ENCODE measurements around the gene ATG4B. TPM values are rescaled to one million over a fixed set of nuclear protein-coding genes. Genes with fewer than 3 reads are reported as not detected.

Gene ATG4B
- total RNA-seq, 1 donor from 2014 or later, result 124 TPM

- Mint-ChIP-seq H3K36me3 (ENCODE audit: low read depth, unreplicated experiment) (peaks cover 38% of the 10 kb centered on the region), H3K4me3 (ENCODE audit: unreplicated experiment) (no peak overlapping the region), H3K27ac (ENCODE audit: unreplicated experiment) (no peak overlapping the region), H3K27me3 (ENCODE audit: unreplicated experiment) (peaks cover 4% of the 10 kb centered on the region), H3K4me1 (ENCODE audit: unreplicated experiment) (peaks cover 9% of the 10 kb centered on the region), H3K9me3 (ENCODE audit: unreplicated experiment) (peaks cover 4% of the 10 kb centered on the region)
- no peak for DNase-seq (ENCODE audit: low spot score)
- no peak for TF ChIP-seq CTCF (IDR thresholded peaks at IDR 0.05; ENCODE audit: unreplicated experiment)
Observed at GRCh38 chr2:241720099-241720498, 82.6 kb downstream of the ATG4B start.

- H3K9me3 Mint-ChIP-seq (ENCODE audit: unreplicated experiment), result peaks cover 4% of the 10 kb centered on the region
- TF ChIP-seq CTCF (IDR thresholded peaks at IDR 0.05; ENCODE audit: unreplicated experiment), result no peak
- no peak overlapping the region for H3K27ac Mint-ChIP-seq (ENCODE audit: unreplicated experiment)
- H3K4me1 Mint-ChIP-seq (ENCODE audit: unreplicated experiment), result peaks cover 9% of the 10 kb centered on the region
- no peak for DNase-seq (ENCODE audit: low spot score)
- peaks cover 38% of the 10 kb centered on the region for H3K36me3 Mint-ChIP-seq (ENCODE audit: low read depth, unreplicated experiment)
- no peak overlapping the region for H3K4me3 Mint-ChIP-seq (ENCODE audit: unreplicated experiment)
- peaks cover 4% of the 10 kb centered on the region for H3K27me3 Mint-ChIP-seq (ENCODE audit: unreplicated experiment)
Observed at GRCh38 chr2:241720560-241720959, 83.1 kb downstream of the ATG4B start.

DNA sequence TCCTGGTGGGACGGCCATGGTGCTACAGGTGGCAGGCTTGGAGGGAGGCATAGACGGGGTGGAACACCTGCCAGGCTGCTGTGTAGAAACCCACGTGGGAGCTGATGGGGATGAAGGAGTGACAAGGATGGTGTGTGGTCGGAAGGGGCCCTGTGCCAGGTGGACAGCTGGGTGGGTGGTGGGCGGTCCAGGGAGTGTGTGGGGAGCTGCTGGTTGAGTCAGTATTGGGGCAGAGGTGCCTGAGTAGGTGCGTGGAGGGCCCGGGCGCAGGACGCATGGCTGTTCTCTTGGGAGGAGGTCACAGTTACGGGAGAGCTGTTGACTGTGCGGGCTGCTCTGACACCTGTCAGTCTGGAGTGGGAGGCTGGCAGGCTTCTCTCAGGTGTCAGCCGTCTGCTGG, 84.4 kb downstream of the ATG4B start:
- Mint-ChIP-seq H3K4me3 (ENCODE audit: unreplicated experiment) (peak overlapping the region; percentile 67), H3K36me3 (ENCODE audit: low read depth, unreplicated experiment) (peaks cover 35% of the 10 kb centered on the region), H3K9me3 (ENCODE audit: unreplicated experiment) (peaks cover 4% of the 10 kb centered on the region), H3K4me1 (ENCODE audit: unreplicated experiment) (peaks cover 7% of the 10 kb centered on the region), H3K27ac (ENCODE audit: unreplicated experiment) (peak overlapping the region; percentile 24), H3K27me3 (ENCODE audit: unreplicated experiment) (peaks cover 6% of the 10 kb centered on the region)
- DNase-seq (ENCODE audit: low spot score), result no peak
- TF ChIP-seq CTCF (IDR thresholded peaks at IDR 0.05; ENCODE audit: unreplicated experiment), result no peak

GRCh38 chr2:241722896-241723454, 85.5 kb downstream of the ATG4B start:
- Mint-ChIP-seq H3K4me1 (ENCODE audit: unreplicated experiment) (peaks cover 7% of the 10 kb centered on the region), H3K9me3 (ENCODE audit: unreplicated experiment) (peaks cover 4% of the 10 kb centered on the region), H3K36me3 (ENCODE audit: low read depth, unreplicated experiment) (peaks cover 30% of the 10 kb centered on the region), H3K27me3 (ENCODE audit: unreplicated experiment) (peaks cover 4% of the 10 kb centered on the region), H3K27ac (ENCODE audit: unreplicated experiment) (no peak overlapping the region), H3K4me3 (ENCODE audit: unreplicated experiment) (peak overlapping the region; percentile 54)
- no peak for TF ChIP-seq CTCF (IDR thresholded peaks at IDR 0.05; ENCODE audit: unreplicated experiment)
- DNase-seq (ENCODE audit: low spot score), result no peak

Other genes with a start within 250 kb of the ATG4B start
- 296 TPM for gene STK25, start 129.1 kb upstream of the ATG4B start, total RNA-seq (ENCODE audit: unreplicated experiment)
- 110 TPM for gene BOK, start 78.9 kb upstream of the ATG4B start, total RNA-seq (ENCODE audit: unreplicated experiment)
- gene THAP4, start 535 bp upstream of the ATG4B start, total RNA-seq (ENCODE audit: unreplicated experiment), result 42.5 TPM
- 42.3 TPM for gene DTYMK, start 49.1 kb downstream of the ATG4B start, total RNA-seq (ENCODE audit: unreplicated experiment)
- 19.9 TPM for gene ING5, start 64.3 kb downstream of the ATG4B start, total RNA-seq (ENCODE audit: unreplicated experiment)
- 11.4 TPM for gene D2HGDH, start 96.9 kb downstream of the ATG4B start, total RNA-seq (ENCODE audit: unreplicated experiment)
- gene GAL3ST2, start 139.1 kb downstream of the ATG4B start, total RNA-seq (ENCODE audit: unreplicated experiment), result not detected
- 0.33 TPM for gene NEU4, start 171.5 kb downstream of the ATG4B start, total RNA-seq (ENCODE audit: unreplicated experiment)
- not detected for gene PDCD1, start 221.2 kb downstream of the ATG4B start, total RNA-seq (ENCODE audit: unreplicated experiment)
- gene RTP5, start 232.0 kb downstream of the ATG4B start, total RNA-seq (ENCODE audit: unreplicated experiment), result not detected

All from endothelial cell (in vitro differentiated cells).